SK-N-MC (cell line): ENCODE measurements around the gene KIF26B.

ENCODE experiments used
- EZH2 ChIP-seq: fragments of 200-600 bp; sonication (generic); IDR thresholded peaks from one replicate; pipeline ENCODE4 v1.6.1; 2017; ENCODE audit warnings: antibody characterized with exemption
- FOXP2 ChIP-seq: optimal IDR thresholded peaks from 2 replicates; pipeline ENCODE3; 2011; ENCODE audit warnings: mild to moderate bottlenecking, moderate library complexity; ENCODE audit not compliant: insufficient read depth; ENCODE audit errors: extremely low read length, control extremely low read depth
- POLR2AphosphoS5 ChIP-seq: IDR thresholded peaks from 2 replicates; pipeline ENCODE4 v1.6.1; 2012; ENCODE audit warnings: mild to moderate bottlenecking, low read depth, low read length, borderline replicate concordance

DNA sequence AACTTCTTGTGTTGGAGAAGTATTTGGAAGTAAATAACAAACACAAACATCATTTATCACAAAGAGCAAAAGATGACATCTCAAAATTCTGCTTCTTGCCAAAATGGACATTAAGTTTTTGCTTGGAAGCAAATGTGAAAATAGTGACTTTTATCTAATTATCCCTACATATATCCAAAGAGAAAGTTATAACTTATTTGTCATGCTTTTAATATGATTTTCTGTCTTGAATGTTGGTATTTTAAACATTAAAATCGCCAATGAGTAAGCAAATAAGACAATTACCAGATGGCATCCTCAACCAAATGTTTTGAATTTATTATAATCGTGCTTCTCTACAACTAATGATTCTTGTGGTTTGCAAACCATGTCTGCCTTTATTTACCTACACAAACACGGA, 594.3 kb downstream of the KIF26B start:
- no peak for TF ChIP-seq EZH2
- TF ChIP-seq POLR2AphosphoS5 = no peak
- TF ChIP-seq FOXP2 = no peak
